Activated T-helper 1 cell treated with anti-CD3 and anti-CD28 coated beads, Interleukin-12 subunit alpha, Interleukin-12 subunit beta, Interleukin-2, Interleukin-4 antibody, amounts not matched to agents 30 ng/mL and 10 ng/mL and 1 ng/mL, durations not matched to agents 14 hours and 24 hours and 36 hours (primary cell): ENCODE measurements around the gene PLS1. TPM values are rescaled to one million over a fixed set of nuclear protein-coding genes. Genes with fewer than 3 reads are reported as not detected.

Experiments used
- DNase-seq: peaks from one replicate; pipeline ENCODE4 v3.0.0; 2021; ENCODE audit warnings: low spot score
- H3K27ac Mint-ChIP-seq: one replicate; pipeline ENCODE4 v1.8.0; 2021; ENCODE audit warnings: mild to moderate bottlenecking, mixed read lengths
- H3K27me3 Mint-ChIP-seq: one replicate; pipeline ENCODE4 v1.8.0; 2022; ENCODE audit warnings: mild to moderate bottlenecking, moderate library complexity, mixed read lengths; ENCODE audit not compliant: insufficient read depth
- H3K36me3 Mint-ChIP-seq: one replicate; pipeline ENCODE4 v1.8.0; 2021; ENCODE audit warnings: low read depth, mixed read lengths
- H3K4me1 Mint-ChIP-seq: one replicate; pipeline ENCODE4 v1.8.0; 2021; ENCODE audit warnings: low read depth, mixed read lengths
- H3K4me3 Mint-ChIP-seq: one replicate; pipeline ENCODE4 v1.8.0; 2021; ENCODE audit warnings: mild to moderate bottlenecking, moderate library complexity, mixed read lengths
- H3K9me3 Mint-ChIP-seq: one replicate; pipeline ENCODE4 v1.8.0; 2021; ENCODE audit warnings: mixed read lengths
- intact Hi-C: fragments of 100-400 bp; cut with micrococcal nuclease; formaldehyde crosslinking; loops from one replicate; pipeline ENCODE4 v1.15.1; 2024
- total RNA-seq: library from RNA; stranded (reverse); gene quantifications from 2 replicates; pipeline ENCODE4 v1.2.3, GENCODE V29; 2022

The PLS1 gene
- total RNA-seq, 1 donor from 2014 or later: 4.4 TPM

- DNase-seq: no peak
- H3K4me1 Mint-ChIP-seq: peaks cover 7% of the 10 kb centered on the region
- no peak overlapping the region for H3K27ac Mint-ChIP-seq
- intact Hi-C loops: no loop called here
- no peaks in the 10 kb centered on the region for H3K36me3 Mint-ChIP-seq
- H3K27me3 Mint-ChIP-seq: peaks cover 3% of the 10 kb centered on the region
- no peaks in the 10 kb centered on the region for H3K9me3 Mint-ChIP-seq
- H3K4me3 Mint-ChIP-seq: no peak overlapping the region
Observed at GRCh38 chr3:142650001-142650693, 54.0 kb downstream of the PLS1 start.

DNA sequence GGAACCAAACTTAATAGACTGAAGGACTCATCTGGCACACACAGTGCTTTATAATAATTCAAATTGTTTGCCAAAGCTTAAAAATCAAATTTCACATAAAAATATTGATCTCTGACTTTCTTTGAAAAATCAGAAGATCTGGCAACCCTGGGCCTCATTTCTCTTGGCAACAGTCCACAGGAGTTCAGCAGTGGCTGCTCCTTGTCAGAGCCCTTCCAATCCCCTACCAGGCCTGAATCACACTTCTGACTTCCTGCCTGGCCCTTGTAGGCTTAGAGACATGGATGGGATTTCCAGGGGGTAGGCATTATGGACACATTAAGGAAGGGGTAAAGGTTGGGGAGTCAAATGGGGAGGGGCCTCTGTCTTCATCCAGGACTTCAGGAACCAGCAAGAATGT lies 55.5 kb downstream of the PLS1 start:
- peaks cover 3% of the 10 kb centered on the region for H3K27me3 Mint-ChIP-seq
- DNase-seq: no peak
- no peaks in the 10 kb centered on the region for H3K4me1 Mint-ChIP-seq
- no peak overlapping the region for H3K27ac Mint-ChIP-seq
- no peak overlapping the region for H3K4me3 Mint-ChIP-seq
- no peaks in the 10 kb centered on the region for H3K36me3 Mint-ChIP-seq
- intact Hi-C loops: no loop called here
- no peaks in the 10 kb centered on the region for H3K9me3 Mint-ChIP-seq

GRCh38 chr3:142652826-142653292 lies 56.7 kb downstream of the PLS1 start:
- Mint-ChIP-seq H3K4me1 (no peaks in the 10 kb centered on the region), H3K9me3 (no peaks in the 10 kb centered on the region), H3K27ac (no peak overlapping the region), H3K4me3 (no peak overlapping the region), H3K36me3 (no peaks in the 10 kb centered on the region), H3K27me3 (peaks cover 3% of the 10 kb centered on the region)
- intact Hi-C loops: no loop called here
- no peak for DNase-seq

GRCh38 chr3:142656575-142656974 lies 60.4 kb downstream of the PLS1 start:
- no peaks in the 10 kb centered on the region for H3K9me3 Mint-ChIP-seq
- no peak overlapping the region for H3K4me3 Mint-ChIP-seq
- H3K36me3 Mint-ChIP-seq: no peaks in the 10 kb centered on the region
- intact Hi-C loops: no loop called here
- H3K4me1 Mint-ChIP-seq: no peaks in the 10 kb centered on the region
- H3K27ac Mint-ChIP-seq: no peak overlapping the region
- DNase-seq: no peak
- peaks cover 5% of the 10 kb centered on the region for H3K27me3 Mint-ChIP-seq

DNA sequence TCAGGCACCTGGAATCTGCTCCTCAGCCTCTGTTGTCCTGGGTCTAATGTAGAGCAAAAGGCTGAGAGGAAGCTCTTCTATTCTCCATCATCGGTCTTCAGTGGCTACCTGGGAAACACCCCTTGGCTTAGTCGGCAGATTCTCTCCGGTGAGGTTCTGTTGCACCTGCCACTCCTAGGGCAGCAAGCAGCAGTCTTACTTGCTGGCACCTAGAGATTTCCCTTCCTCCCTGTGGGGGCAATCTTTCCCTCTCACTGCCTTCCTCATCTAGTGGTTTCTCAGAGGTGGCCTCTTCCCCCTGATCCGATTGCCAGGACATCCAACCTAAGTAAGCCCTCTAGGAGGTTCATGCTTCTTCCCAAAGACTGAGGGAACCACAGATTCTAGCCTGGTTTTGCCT lies 60.8 kb downstream of the PLS1 start:
- Mint-ChIP-seq H3K4me3 (no peak overlapping the region), H3K9me3 (no peaks in the 10 kb centered on the region), H3K27me3 (peaks cover 5% of the 10 kb centered on the region), H3K27ac (no peak overlapping the region), H3K4me1 (no peaks in the 10 kb centered on the region), H3K36me3 (no peaks in the 10 kb centered on the region)
- no peak for DNase-seq
- intact Hi-C loops: no loop called here

DNA sequence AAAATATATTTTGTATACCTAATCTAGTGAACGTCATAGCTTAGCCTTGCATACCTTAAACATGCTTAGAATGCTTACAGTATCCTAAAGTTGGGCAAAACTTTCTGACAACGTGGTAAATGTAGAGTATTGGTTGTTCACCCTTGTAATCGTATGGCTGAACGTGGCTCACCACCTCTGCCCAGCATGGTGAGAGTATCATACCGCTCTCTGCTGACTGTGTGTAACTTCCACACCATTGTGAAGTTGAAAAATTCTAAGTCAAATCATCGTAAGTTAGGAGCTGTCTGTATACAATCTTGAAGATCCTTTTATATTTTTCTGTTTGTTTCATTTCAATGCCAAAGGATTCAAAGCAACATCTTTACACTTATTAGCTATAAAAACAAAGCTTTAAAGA lies 64.2 kb downstream of the PLS1 start:
- Mint-ChIP-seq H3K27ac (no peak overlapping the region), H3K4me3 (no peak overlapping the region), H3K27me3 (peaks cover 3% of the 10 kb centered on the region), H3K9me3 (no peaks in the 10 kb centered on the region), H3K36me3 (no peaks in the 10 kb centered on the region), H3K4me1 (no peaks in the 10 kb centered on the region)
- no peak for DNase-seq
- intact Hi-C loops: no loop called here

GRCh38 chr3:142660893-142661292 lies 64.7 kb downstream of the PLS1 start:
- Mint-ChIP-seq H3K4me3 (no peak overlapping the region), H3K36me3 (no peaks in the 10 kb centered on the region), H3K27me3 (peaks cover 3% of the 10 kb centered on the region), H3K27ac (no peak overlapping the region), H3K4me1 (no peaks in the 10 kb centered on the region), H3K9me3 (no peaks in the 10 kb centered on the region)
- intact Hi-C loops: no loop called here
- no peak for DNase-seq

GRCh38 chr3:142663865-142664264 lies 67.7 kb downstream of the PLS1 start:
- peaks cover 3% of the 10 kb centered on the region for H3K27me3 Mint-ChIP-seq
- H3K27ac Mint-ChIP-seq: no peak overlapping the region
- no peak for DNase-seq
- H3K4me3 Mint-ChIP-seq: no peak overlapping the region
- H3K36me3 Mint-ChIP-seq: no peaks in the 10 kb centered on the region
- intact Hi-C loops: no loop called here
- H3K4me1 Mint-ChIP-seq: no peaks in the 10 kb centered on the region
- H3K9me3 Mint-ChIP-seq: no peaks in the 10 kb centered on the region

- no peak overlapping the region for H3K4me3 Mint-ChIP-seq
- H3K36me3 Mint-ChIP-seq: no peaks in the 10 kb centered on the region
- H3K9me3 Mint-ChIP-seq: no peaks in the 10 kb centered on the region
- peaks cover 3% of the 10 kb centered on the region for H3K27me3 Mint-ChIP-seq
- no peak for DNase-seq
- H3K27ac Mint-ChIP-seq: no peak overlapping the region
- no peaks in the 10 kb centered on the region for H3K4me1 Mint-ChIP-seq
- intact Hi-C loops: no loop called here
Observed at GRCh38 chr3:142664311-142664710, 68.1 kb downstream of the PLS1 start.

- intact Hi-C loops: no loop called here
- Mint-ChIP-seq H3K9me3 (no peaks in the 10 kb centered on the region), H3K27me3 (peaks cover 2% of the 10 kb centered on the region), H3K36me3 (no peaks in the 10 kb centered on the region), H3K4me1 (no peaks in the 10 kb centered on the region), H3K27ac (no peak overlapping the region), H3K4me3 (no peak overlapping the region)
- no peak for DNase-seq
Observed at GRCh38 chr3:142664819-142665218, 68.6 kb downstream of the PLS1 start.

- Mint-ChIP-seq H3K9me3 (no peaks in the 10 kb centered on the region), H3K27me3 (peaks cover 2% of the 10 kb centered on the region)
- intact Hi-C loops: no loop called here
Observed at GRCh38 chr3:142670120-142670519, 73.9 kb downstream of the PLS1 start.

GRCh38 chr3:142676151-142676550 lies 80.0 kb downstream of the PLS1 start:
- H3K27ac Mint-ChIP-seq: no peak overlapping the region
- H3K4me1 Mint-ChIP-seq: no peaks in the 10 kb centered on the region
- peaks cover 2% of the 10 kb centered on the region for H3K36me3 Mint-ChIP-seq
- H3K9me3 Mint-ChIP-seq: no peaks in the 10 kb centered on the region
- H3K27me3 Mint-ChIP-seq: no peaks in the 10 kb centered on the region
- intact Hi-C loops: no loop called here
- no peak for DNase-seq
- no peak overlapping the region for H3K4me3 Mint-ChIP-seq

More at GRCh38 chr3:142670120-142670519, 73.9 kb downstream of the PLS1 start:
- H3K4me1 Mint-ChIP-seq: no peaks in the 10 kb centered on the region
- H3K36me3 Mint-ChIP-seq: no peaks in the 10 kb centered on the region
- no peak for DNase-seq
- H3K4me3 Mint-ChIP-seq: no peak overlapping the region
- no peak overlapping the region for H3K27ac Mint-ChIP-seq

- no peak for DNase-seq
- Mint-ChIP-seq H3K4me1 (no peaks in the 10 kb centered on the region), H3K9me3 (no peaks in the 10 kb centered on the region), H3K4me3 (no peak overlapping the region), H3K36me3 (peaks cover 2% of the 10 kb centered on the region), H3K27me3 (no peaks in the 10 kb centered on the region), H3K27ac (no peak overlapping the region)
- intact Hi-C loops: no loop called here
Observed at GRCh38 chr3:142680710-142681109, 84.5 kb downstream of the PLS1 start.

- H3K4me1 Mint-ChIP-seq: no peaks in the 10 kb centered on the region
- H3K36me3 Mint-ChIP-seq: peaks cover 1% of the 10 kb centered on the region
- intact Hi-C loops: no loop called here
- H3K27me3 Mint-ChIP-seq: no peaks in the 10 kb centered on the region
- H3K27ac Mint-ChIP-seq: no peak overlapping the region
- H3K4me3 Mint-ChIP-seq: no peak overlapping the region
- no peak for DNase-seq
- H3K9me3 Mint-ChIP-seq: no peaks in the 10 kb centered on the region
Observed at GRCh38 chr3:142690613-142691012, 94.4 kb downstream of the PLS1 start.
